ENCODE measurements around the gene DLEC1.

DNA sequence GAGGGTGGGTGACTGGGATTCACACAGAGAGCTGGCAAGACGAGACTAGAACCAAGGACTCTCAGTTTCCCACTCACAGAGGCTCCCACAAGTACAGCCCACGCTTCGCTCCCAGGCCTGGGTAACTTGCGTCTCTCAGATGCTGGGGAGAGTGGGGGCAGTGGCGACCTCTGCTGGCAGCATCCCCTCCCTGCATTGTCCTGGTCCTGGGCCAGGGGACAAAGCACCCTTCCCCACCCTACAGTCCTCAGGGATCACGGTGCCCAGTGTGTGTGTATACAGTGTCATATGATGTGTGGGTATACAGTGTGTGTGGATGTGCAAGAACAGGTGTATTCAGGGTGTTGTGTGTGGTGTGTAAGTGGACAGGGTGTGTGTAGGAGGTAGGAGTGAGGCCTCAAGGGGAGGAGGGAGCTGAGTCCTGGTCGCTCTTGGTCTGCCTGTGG lies 35.6 kb upstream of the DLEC1 start:
- TF ChIP-seq, protein P1, sequence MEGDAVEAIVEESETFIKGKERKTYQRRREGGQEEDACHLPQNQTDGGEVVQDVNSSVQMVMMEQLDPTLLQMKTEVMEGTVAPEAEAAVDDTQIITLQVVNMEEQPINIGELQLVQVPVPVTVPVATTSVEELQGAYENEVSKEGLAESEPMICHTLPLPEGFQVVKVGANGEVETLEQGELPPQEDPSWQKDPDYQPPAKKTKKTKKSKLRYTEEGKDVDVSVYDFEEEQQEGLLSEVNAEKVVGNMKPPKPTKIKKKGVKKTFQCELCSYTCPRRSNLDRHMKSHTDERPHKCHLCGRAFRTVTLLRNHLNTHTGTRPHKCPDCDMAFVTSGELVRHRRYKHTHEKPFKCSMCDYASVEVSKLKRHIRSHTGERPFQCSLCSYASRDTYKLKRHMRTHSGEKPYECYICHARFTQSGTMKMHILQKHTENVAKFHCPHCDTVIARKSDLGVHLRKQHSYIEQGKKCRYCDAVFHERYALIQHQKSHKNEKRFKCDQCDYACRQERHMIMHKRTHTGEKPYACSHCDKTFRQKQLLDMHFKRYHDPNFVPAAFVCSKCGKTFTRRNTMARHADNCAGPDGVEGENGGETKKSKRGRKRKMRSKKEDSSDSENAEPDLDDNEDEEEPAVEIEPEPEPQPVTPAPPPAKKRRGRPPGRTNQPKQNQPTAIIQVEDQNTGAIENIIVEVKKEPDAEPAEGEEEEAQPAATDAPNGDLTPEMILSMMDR (IDR thresholded peaks at IDR 0.05), result peak; percentile 66 to 86 (median 84)
- TF ChIP-seq POLR2A (IDR thresholded peaks at IDR 0.05), result no peak
